ENCODE measurements around the gene THBS2.
"Not testable (repeated sequence)": the region's sequence is repeated elsewhere in the genome, so short reads cannot be mapped to it uniquely, and the experiment has no call there.

Gene THBS2

GRCh38 chr6:169205176-169206160 lies 48.2 kb downstream of the THBS2 start:
- no peak for DNase-seq

GRCh38 chr6:169204167-169204566 lies 49.5 kb downstream of the THBS2 start:
- DNase-seq: no peak

- no peak for DNase-seq
These were observed 51.7 kb downstream of the THBS2 start for GRCh38 chr6:169201985-169202384.

GRCh38 chr6:169200893-169201514 lies 52.6 kb downstream of the THBS2 start:
- DNase-seq: no peak

- DNase-seq: no peak
These were observed 53.9 kb downstream of the THBS2 start for GRCh38 chr6:169199625-169200335.

- DNase-seq: no peak
These were observed 54.8 kb downstream of the THBS2 start for GRCh38 chr6:169198885-169199284.

GRCh38 chr6:169197929-169198328 lies 55.7 kb downstream of the THBS2 start:
- not testable (repeated sequence) for DNase-seq

- DNase-seq: not testable (repeated sequence)
These were observed 57.4 kb downstream of the THBS2 start for GRCh38 chr6:169196279-169196678.

GRCh38 chr6:169194737-169195136 lies 58.9 kb downstream of the THBS2 start:
- no peak for DNase-seq

GRCh38 chr6:169190970-169191369 lies 62.7 kb downstream of the THBS2 start:
- no peak for DNase-seq

- no peak for DNase-seq
These were observed 63.5 kb downstream of the THBS2 start for GRCh38 chr6:169190144-169190584.

- no peak for DNase-seq
These were observed 64.0 kb downstream of the THBS2 start for GRCh38 chr6:169189686-169190085.

GRCh38 chr6:169189182-169189581 lies 64.5 kb downstream of the THBS2 start:
- no peak for DNase-seq

- DNase-seq: no peak
These were observed 65.2 kb downstream of the THBS2 start for GRCh38 chr6:169188475-169188874.

GRCh38 chr6:169188051-169188470 lies 65.6 kb downstream of the THBS2 start:
- DNase-seq: no peak

GRCh38 chr6:169186496-169187169 lies 67.0 kb downstream of the THBS2 start:
- DNase-seq: no peak

- no peak for DNase-seq
These were observed 67.8 kb downstream of the THBS2 start for GRCh38 chr6:169185692-169186485.

GRCh38 chr6:169185011-169185521 lies 68.6 kb downstream of the THBS2 start:
- no peak for DNase-seq

GRCh38 chr6:169184419-169184818 lies 69.2 kb downstream of the THBS2 start:
- DNase-seq: no peak

GRCh38 chr6:169183233-169183632 lies 70.4 kb downstream of the THBS2 start:
- no peak for DNase-seq

- not testable (repeated sequence) for DNase-seq
These were observed 73.8 kb downstream of the THBS2 start for GRCh38 chr6:169179831-169180230.

All from NCI-H1930 (cell line).